Smooth muscle cell (in vitro differentiated cells): ENCODE results near the gene KCTD3. TPM values are rescaled to one million over a fixed set of nuclear protein-coding genes. Genes with fewer than 3 reads are reported as not detected.

Source experiments
- DNase-seq: peaks from one replicate; lab custom pipeline; 2025; ENCODE audit not compliant: unreplicated experiment; lab: John Stamatoyannopoulos, UW
- H2AFZ ChIP-seq: fragments of 200-600 bp; sonication (generic); 2 replicates; pipeline ENCODE4 v1.6.0; 2016; ENCODE audit warnings: antibody characterized with exemption, low read depth, mild to moderate bottlenecking
- H3F3A ChIP-seq: fragments of 200-600 bp; sonication (generic); 2 replicates; pipeline ENCODE4 v1.6.0; 2017; ENCODE audit warnings: antibody characterized with exemption, low read depth
- H3K27ac ChIP-seq: fragments of 200-600 bp; sonication (generic); 2 replicates; pipeline ENCODE4 v1.5.1; 2016; ENCODE audit warnings: low read depth, mild to moderate bottlenecking
- H3K27me3 ChIP-seq: fragments of 200-600 bp; sonication (generic); 2 replicates; pipeline ENCODE4 v1.6.1; 2016; ENCODE audit warnings: low read depth, mild to moderate bottlenecking
- H3K36me3 ChIP-seq: fragments of 200-600 bp; sonication (generic); 2 replicates; pipeline ENCODE4 v1.5.1; 2016; ENCODE audit warnings: low read depth
- H3K4me1 ChIP-seq: fragments of 200-600 bp; sonication (generic); 2 replicates; pipeline ENCODE4 v1.5.1; 2016; ENCODE audit warnings: low read depth
- H3K4me2 ChIP-seq: fragments of 200-600 bp; sonication (generic); 2 replicates; pipeline ENCODE4 v1.6.0; 2016; ENCODE audit warnings: mild to moderate bottlenecking
- H3K4me3 ChIP-seq: fragments of 200-600 bp; sonication (generic); 2 replicates; pipeline ENCODE4 v1.5.1; 2016; ENCODE audit warnings: mild to moderate bottlenecking
- H3K79me2 ChIP-seq: fragments of 200-600 bp; sonication (generic); 2 replicates; pipeline ENCODE4 v1.6.0; 2016; ENCODE audit warnings: low read depth, mild to moderate bottlenecking
- H3K9ac ChIP-seq: fragments of 200-600 bp; sonication (generic); 2 replicates; pipeline ENCODE4 v1.6.0; 2016; ENCODE audit warnings: low read depth
- H3K9me3 ChIP-seq: fragments of 200-600 bp; sonication (generic); replicated peaks from 2 replicates; pipeline ENCODE4 v1.5.1; 2016; ENCODE audit warnings: low read depth
- H4K20me1 ChIP-seq: fragments of 200-600 bp; sonication (generic); 2 replicates; pipeline ENCODE4 v1.6.0; 2016; ENCODE audit warnings: low read depth
- CTCF ChIP-seq: fragments of 200-600 bp; sonication (generic); IDR thresholded peaks from 2 replicates; pipeline ENCODE4 v1.5.1; 2017; ENCODE audit warnings: borderline replicate concordance, mild to moderate bottlenecking, antibody characterized with exemption; ENCODE audit not compliant: insufficient read depth, poor library complexity, severe bottlenecking
- WGBS: methylation state at CpG from one replicate; pipeline ENCODE4 v1.1.7; 2016; ENCODE audit warnings: low lambda C conversion rate; 5-methylcytosine and 5-hydroxymethylcytosine counted together
- polyA plus RNA-seq: library from polyadenylated mRNA; unstranded; fragments of >200 nt; fragmentation: Nextera tagmentation; extraction: Ambion mirVana; gene quantifications from 2 replicates; pipeline ENCODE4 v1.2.1, GENCODE V29; 2016
- total RNA-seq: library from RNA; depleted of rRNA; stranded (reverse); fragments of >200 nt; gene quantifications from 2 replicates; pipeline ENCODE4 v1.2.3, GENCODE V29; 2014

The KCTD3 gene
- total and polyA plus RNA-seq, 2 experiments from 2014 or later = 15.7 to 33.3 TPM

- no peaks in the 10 kb centered on the region for H3F3A ChIP-seq
- H3K36me3 ChIP-seq = peaks cover 1% of the 10 kb centered on the region
- H4K20me1 ChIP-seq = no peaks in the 10 kb centered on the region
- H3K4me3 ChIP-seq = no peak overlapping the region
- H3K4me1 ChIP-seq = peaks cover 32% of the 10 kb centered on the region
- peak overlapping the region; percentile 59 for H3K27ac ChIP-seq
- no peaks in the 10 kb centered on the region for H3K79me2 ChIP-seq
- no peak for TF ChIP-seq CTCF
- H3K9me3 ChIP-seq = no peaks in the 10 kb centered on the region
- H3K27me3 ChIP-seq = no peaks in the 10 kb centered on the region
- peak overlapping the region; percentile 49 for H3K4me2 ChIP-seq
- H3K9ac ChIP-seq = peak overlapping the region; percentile 7
- H2AFZ ChIP-seq = no peak overlapping the region
- no peak for DNase-seq
Measured at GRCh38 chr1:215603319-215603718, 36.2 kb downstream of the KCTD3 start.

GRCh38 chr1:215605011-215605621 lies 38.0 kb downstream of the KCTD3 start:
- H3F3A ChIP-seq = no peaks in the 10 kb centered on the region
- H3K27me3 ChIP-seq = no peaks in the 10 kb centered on the region
- H3K4me1 ChIP-seq = peaks cover 19% of the 10 kb centered on the region
- no peak overlapping the region for H3K4me3 ChIP-seq
- H3K9ac ChIP-seq = no peak overlapping the region
- no peak overlapping the region for H3K27ac ChIP-seq
- DNase-seq = no peak
- H3K36me3 ChIP-seq = peaks cover 7% of the 10 kb centered on the region
- no peak for TF ChIP-seq CTCF
- no peaks in the 10 kb centered on the region for H3K79me2 ChIP-seq
- no peaks in the 10 kb centered on the region for H3K9me3 ChIP-seq
- H3K4me2 ChIP-seq = no peak overlapping the region
- no peaks in the 10 kb centered on the region for H4K20me1 ChIP-seq
- no peak overlapping the region for H2AFZ ChIP-seq

DNA sequence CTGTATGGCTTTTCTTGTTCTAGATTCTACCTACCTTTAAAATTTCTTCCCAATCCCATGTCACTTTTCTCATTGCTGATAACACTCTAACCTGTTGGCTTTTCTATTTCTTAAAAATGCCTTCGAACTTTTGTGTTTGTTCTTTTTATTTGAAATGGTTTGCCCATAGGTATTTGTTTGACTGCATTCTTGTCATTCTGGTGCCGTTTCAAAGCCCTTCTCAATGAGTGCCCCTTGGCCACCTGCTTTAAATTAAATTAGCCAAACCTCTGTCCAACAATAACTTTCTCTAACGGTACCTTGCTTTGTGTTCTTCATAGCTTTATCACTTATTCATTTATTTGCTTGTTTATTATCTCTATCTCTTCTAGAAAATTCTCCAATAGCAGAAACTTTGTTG lies 38.9 kb downstream of the KCTD3 start:
- Histone ChIP-seq H3K4me2 (no peak overlapping the region), H3K4me1 (peaks cover 14% of the 10 kb centered on the region), H2AFZ (no peak overlapping the region), H4K20me1 (no peaks in the 10 kb centered on the region), H3K36me3 (peaks cover 7% of the 10 kb centered on the region), H3K79me2 (no peaks in the 10 kb centered on the region), H3K4me3 (no peak overlapping the region), H3F3A (no peaks in the 10 kb centered on the region), H3K27ac (no peak overlapping the region), H3K27me3 (no peaks in the 10 kb centered on the region), H3K9me3 (no peaks in the 10 kb centered on the region), H3K9ac (no peak overlapping the region)
- TF ChIP-seq CTCF = no peak
- 78% methylated on average over 3 of the region's 3 CpGs for WGBS
- DNase-seq = no peak

DNA sequence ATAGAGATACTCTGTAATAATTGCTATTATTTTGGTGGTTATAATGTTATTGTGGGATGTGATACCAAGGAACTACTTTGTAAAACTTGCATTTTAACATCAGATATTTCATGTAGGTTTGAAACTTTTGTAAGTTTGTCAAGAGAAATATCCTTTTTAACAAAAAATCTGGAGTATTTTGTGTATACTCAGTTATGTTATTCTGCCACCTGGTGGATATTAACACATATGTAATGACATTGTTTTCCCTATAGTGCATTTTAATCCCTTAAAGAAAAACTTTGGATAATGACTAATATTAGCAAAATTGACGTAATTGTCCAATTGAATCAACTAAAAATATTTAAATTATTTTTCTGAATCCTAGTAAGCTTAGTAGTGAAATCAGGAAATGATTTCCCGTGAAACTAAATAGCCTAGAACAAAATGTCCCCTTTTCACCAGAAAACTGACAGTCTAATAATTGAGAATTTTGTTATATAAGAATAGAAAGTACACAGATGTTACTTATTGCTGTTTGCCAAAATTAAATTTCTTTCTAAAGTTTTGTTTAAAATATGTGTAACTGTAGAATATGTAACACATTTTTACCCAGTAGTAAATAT lies 39.6 kb downstream of the KCTD3 start:
- H3K27ac ChIP-seq = no peak overlapping the region
- peak; percentile 47 for TF ChIP-seq CTCF
- H3K4me3 ChIP-seq = no peak overlapping the region
- no peaks in the 10 kb centered on the region for H3F3A ChIP-seq
- peaks cover 14% of the 10 kb centered on the region for H3K4me1 ChIP-seq
- no peak overlapping the region for H2AFZ ChIP-seq
- H3K27me3 ChIP-seq = no peaks in the 10 kb centered on the region
- H4K20me1 ChIP-seq = no peaks in the 10 kb centered on the region
- no peak overlapping the region for H3K9ac ChIP-seq
- 91% methylated on average over 2 of the region's 2 CpGs for WGBS
- H3K9me3 ChIP-seq = no peaks in the 10 kb centered on the region
- no peak overlapping the region for H3K4me2 ChIP-seq
- no peaks in the 10 kb centered on the region for H3K79me2 ChIP-seq
- DNase-seq = no peak
- H3K36me3 ChIP-seq = peaks cover 7% of the 10 kb centered on the region
